ENCODE data around the gene JADE2. TPM values are rescaled to one million over a fixed set of nuclear protein-coding genes. Genes with fewer than 3 reads are reported as not detected.

JADE2 gene
- total RNA-seq, 4 donors from 2014 or later, result 35.5 to 68.1 (median 59.0) TPM

DNA sequence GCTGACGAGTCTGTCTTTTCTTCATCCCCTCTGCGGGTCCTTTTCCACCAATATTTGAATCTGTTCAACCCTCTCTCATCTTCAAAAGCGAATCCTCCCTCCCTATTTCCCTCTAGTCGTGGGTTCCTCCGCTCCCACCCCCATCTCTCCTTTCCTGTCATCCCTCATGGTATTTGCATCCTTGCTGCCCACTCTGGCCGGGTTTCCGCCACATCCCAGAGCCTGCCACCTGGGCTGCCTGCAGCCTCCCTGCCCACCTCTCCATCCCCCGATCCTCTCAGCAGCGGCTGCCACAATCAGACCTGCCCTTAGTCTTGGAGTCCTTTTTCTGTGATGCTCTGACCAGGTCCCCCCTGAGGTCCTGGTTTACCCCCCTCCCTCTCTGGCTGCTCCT is 44.9 kb downstream of the JADE2 start:
- H3K4me3 ChIP-seq (ENCODE audit: low read depth, poor library complexity, severe bottlenecking), result no peak overlapping the region
- no peak for DNase-seq (ENCODE audit: low spot score in 2 of 2)
- WGBS, 2 donors, result 90 to 94% methylated on average over 9 of the region's 9 CpGs
- intact Hi-C loops (cut with DNase I; ENCODE audit: low total_unique reads), result no loop called here
- TF ChIP-seq POLR2A (IDR thresholded peaks at IDR 0.05), result no peak
- TF ChIP-seq, protein P1, sequence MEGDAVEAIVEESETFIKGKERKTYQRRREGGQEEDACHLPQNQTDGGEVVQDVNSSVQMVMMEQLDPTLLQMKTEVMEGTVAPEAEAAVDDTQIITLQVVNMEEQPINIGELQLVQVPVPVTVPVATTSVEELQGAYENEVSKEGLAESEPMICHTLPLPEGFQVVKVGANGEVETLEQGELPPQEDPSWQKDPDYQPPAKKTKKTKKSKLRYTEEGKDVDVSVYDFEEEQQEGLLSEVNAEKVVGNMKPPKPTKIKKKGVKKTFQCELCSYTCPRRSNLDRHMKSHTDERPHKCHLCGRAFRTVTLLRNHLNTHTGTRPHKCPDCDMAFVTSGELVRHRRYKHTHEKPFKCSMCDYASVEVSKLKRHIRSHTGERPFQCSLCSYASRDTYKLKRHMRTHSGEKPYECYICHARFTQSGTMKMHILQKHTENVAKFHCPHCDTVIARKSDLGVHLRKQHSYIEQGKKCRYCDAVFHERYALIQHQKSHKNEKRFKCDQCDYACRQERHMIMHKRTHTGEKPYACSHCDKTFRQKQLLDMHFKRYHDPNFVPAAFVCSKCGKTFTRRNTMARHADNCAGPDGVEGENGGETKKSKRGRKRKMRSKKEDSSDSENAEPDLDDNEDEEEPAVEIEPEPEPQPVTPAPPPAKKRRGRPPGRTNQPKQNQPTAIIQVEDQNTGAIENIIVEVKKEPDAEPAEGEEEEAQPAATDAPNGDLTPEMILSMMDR (IDR thresholded peaks at IDR 0.05), result no peak

DNA sequence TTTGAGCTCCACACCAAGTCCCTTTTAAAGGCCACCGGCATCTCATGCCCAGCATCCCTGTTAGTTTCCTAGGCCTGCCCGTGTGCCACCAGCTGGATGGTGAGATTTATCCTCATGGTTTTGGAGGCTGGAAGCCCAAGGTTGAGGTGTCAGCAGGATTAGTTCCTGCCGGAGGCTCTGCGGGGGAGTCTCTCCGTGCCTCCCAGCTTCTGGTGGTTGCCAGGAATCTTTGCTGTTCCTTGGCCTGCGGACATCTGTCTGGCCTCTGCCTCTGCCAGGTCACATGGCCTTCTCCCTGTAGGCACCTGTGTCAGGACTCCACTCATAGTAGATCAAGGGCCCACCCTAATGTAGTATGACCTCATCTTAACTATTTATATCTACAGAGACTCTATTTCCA is 45.4 kb downstream of the JADE2 start:
- 82 to 91% methylated on average over 6 of the region's 6 CpGs for WGBS, 2 donors
- intact Hi-C loops (cut with DNase I; ENCODE audit: low total_unique reads), result no loop called here
- TF ChIP-seq, protein P1 (IDR thresholded peaks at IDR 0.05), result no peak
- TF ChIP-seq POLR2A (IDR thresholded peaks at IDR 0.05), result no peak
- no peak for DNase-seq (ENCODE audit: low spot score in 2 of 2)
- H3K4me3 ChIP-seq (ENCODE audit: low read depth, poor library complexity, severe bottlenecking), result no peak overlapping the region

DNA sequence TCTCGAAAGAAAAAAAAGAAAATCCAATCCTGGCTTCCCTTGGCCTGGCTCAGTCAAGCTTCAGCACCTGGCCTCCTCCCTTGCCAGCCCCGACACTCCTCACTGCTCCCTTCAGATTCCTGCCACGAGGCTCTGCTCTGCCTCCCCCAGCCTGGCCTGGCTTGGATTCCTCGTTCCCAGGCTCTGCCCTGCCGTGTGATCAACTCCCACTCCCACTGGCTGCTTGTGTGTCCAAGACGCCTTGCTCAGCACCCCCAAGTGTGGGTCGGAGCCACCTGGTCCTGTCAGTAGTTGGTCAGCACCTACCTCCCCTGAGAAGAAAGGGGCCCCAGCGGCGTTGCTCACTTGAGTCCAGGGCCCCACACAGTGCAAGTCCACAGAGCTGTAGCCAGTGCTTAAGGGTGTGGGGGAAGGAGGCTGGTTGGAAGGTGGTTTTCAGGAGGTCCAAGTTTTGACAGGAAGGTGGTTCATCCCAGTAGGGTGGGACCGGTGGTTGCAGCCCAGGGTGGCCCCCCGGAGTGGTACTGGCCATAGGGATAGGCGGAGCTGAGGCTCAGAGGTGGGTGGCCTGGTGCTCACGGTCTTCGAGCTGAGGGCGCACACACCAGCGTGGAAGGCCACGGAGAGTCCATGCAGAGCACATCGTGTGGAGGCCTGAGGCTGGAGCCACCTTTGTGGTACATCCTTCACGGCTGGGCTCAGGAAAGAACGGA is 46.4 kb downstream of the JADE2 start:
- WGBS, 2 donors, result 92 to 94% methylated on average over 19 to 20 of the region's 20 CpGs
- H3K4me3 ChIP-seq (ENCODE audit: low read depth, poor library complexity, severe bottlenecking), result no peak overlapping the region
- intact Hi-C loops (cut with DNase I; ENCODE audit: low total_unique reads), result no loop called here
- TF ChIP-seq, protein P1 (IDR thresholded peaks at IDR 0.05), result no peak
- no peak for TF ChIP-seq POLR2A (IDR thresholded peaks at IDR 0.05)
- no peak for DNase-seq (ENCODE audit: low spot score in 2 of 2)

DNA sequence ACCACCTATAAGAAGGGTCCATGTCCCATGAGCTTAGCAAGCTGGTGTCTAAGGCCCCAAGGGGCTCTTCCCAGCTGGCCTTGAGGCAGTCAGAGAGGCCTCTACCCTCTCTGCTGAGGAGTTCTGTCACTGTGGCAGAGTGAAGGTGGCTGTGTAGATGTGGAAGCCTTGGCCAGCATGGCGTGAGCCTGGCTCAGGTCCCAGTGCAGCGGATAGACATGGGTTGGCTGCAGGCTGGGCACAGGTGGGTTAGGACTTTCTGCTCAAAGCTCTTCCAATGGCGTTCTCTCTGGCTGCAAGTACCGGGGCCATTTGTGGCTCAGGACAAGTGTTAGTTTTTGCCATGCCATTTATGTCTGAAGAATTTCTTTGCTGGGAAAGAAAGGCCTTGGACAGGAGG is 47.3 kb downstream of the JADE2 start:
- intact Hi-C loops (cut with DNase I; ENCODE audit: low total_unique reads), result no loop called here
- DNase-seq (ENCODE audit: low spot score in 2 of 2), result no peak
- no peak for TF ChIP-seq POLR2A (IDR thresholded peaks at IDR 0.05)
- TF ChIP-seq, protein P1 (IDR thresholded peaks at IDR 0.05), result no peak
- H3K4me3 ChIP-seq (ENCODE audit: low read depth, poor library complexity, severe bottlenecking), result no peak overlapping the region
- 98 to 100% methylated on average over 4 of the region's 4 CpGs for WGBS, 2 donors

DNA sequence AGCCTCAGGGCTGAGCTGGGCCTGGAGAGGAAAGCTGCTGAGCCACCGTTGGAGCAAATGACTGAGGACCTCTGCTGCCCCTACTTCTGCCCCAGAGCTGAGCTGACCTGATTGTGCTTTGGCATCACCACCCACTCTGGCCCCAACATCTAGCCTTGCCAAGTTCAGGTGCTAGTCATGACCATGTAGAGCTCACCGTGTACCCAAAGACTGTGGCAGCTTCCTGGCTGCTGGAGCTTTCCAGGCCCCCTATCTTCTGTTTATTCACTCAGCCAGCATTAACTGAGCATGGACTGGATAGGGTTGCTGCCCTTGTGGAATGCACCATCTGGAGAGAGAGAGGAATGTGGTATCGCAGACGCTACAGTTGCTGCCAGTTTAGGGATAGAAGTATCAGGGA is 49.1 kb downstream of the JADE2 start:
- no peak overlapping the region for H3K4me3 ChIP-seq (ENCODE audit: low read depth, poor library complexity, severe bottlenecking)
- no peak for DNase-seq (ENCODE audit: low spot score in 2 of 2)
- TF ChIP-seq POLR2A (IDR thresholded peaks at IDR 0.05), result no peak
- TF ChIP-seq, protein P1 (IDR thresholded peaks at IDR 0.05), result no peak
- WGBS, 2 donors, result 65 to 75% methylated on average over 4 of the region's 4 CpGs
- intact Hi-C loops (cut with DNase I; ENCODE audit: low total_unique reads), result no loop called here

DNA sequence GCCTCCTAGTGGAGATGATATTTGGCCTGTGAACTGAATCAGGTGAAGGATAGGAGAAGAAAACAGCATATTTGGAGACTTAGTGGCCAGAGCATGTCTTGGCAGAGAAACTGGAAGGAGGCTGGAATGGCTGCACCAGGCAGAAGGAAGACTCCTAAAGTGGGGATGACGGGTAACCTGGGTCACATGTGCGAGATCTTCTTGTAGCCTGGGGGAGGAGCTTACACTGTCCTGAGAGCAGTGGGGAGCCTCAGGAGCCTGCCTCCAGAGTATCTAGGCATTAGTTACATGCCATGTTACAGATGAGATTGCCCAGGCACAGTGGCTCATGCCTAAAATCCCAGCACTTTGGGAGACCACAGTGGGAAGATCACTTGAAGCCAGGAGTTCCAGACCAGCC is 49.8 kb downstream of the JADE2 start:
- TF ChIP-seq, protein P1 (IDR thresholded peaks at IDR 0.05), result no peak
- no peak for TF ChIP-seq POLR2A (IDR thresholded peaks at IDR 0.05)
- 80 to 89% methylated on average over 2 of the region's 2 CpGs for WGBS, 2 donors
- intact Hi-C loops (cut with DNase I; ENCODE audit: low total_unique reads), result loop anchor here (5.0 kb wide), 1 partner anchor 273 kb away; no protein-coding TSS in a partner anchor
- DNase-seq (ENCODE audit: low spot score in 2 of 2), result no peak
- H3K4me3 ChIP-seq (ENCODE audit: low read depth, poor library complexity, severe bottlenecking), result no peak overlapping the region
